ENCODE results near the gene SIKE1.
"Not testable (repeated sequence)": the region's sequence is repeated elsewhere in the genome, so short reads cannot be mapped to it uniquely, and the experiment has no call there.

Gene SIKE1

GRCh38 chr1:114756009-114756892 is 24.2 kb downstream of the SIKE1 start:
- TF ChIP-seq SP1 (IDR thresholded peaks at IDR 0.05) (no peak), PKNOX1 (IDR thresholded peaks at IDR 0.05) (no peak), HDGF (IDR thresholded peaks at IDR 0.05; ENCODE audit: borderline replicate concordance) (no peak), ELF4 (IDR thresholded peaks at IDR 0.05) (no peak), L3MBTL2 (conservative IDR thresholded peaks at IDR 0.05) (no peak), CTBP1 (IDR thresholded peaks at IDR 0.05; ENCODE audit: borderline replicate concordance) (no peak)
- DNase-seq (ENCODE audit: extremely low spot score): no peak
- ChIA-PET CTCF (no interaction called here), POLR2A (interaction anchor here (1.1 kb wide), 1 partner anchor 12 kb away, joined by 4 read pairs; no protein-coding TSS in a partner anchor)

GRCh38 chr1:114755006-114755931 is 25.2 kb downstream of the SIKE1 start:
- no peak for DNase-seq (ENCODE audit: extremely low spot score)
- ChIA-PET POLR2A (no interaction called here), CTCF (no interaction called here)
- TF ChIP-seq L3MBTL2 (conservative IDR thresholded peaks at IDR 0.05) (peak; percentile 32), BHLHE40 (IDR thresholded peaks at IDR 0.05; ENCODE audit: borderline replicate concordance) (no peak), CTBP1 (IDR thresholded peaks at IDR 0.05; ENCODE audit: borderline replicate concordance) (no peak), SUZ12 (IDR thresholded peaks at IDR 0.05) (no peak)

GRCh38 chr1:114753702-114754101 is 26.8 kb downstream of the SIKE1 start:
- POLR2A ChIA-PET; DNase-seq (ENCODE audit: extremely low spot score); CTCF ChIA-PET: not testable (repeated sequence)

- POLR2A ChIA-PET: interaction anchor here (0.8 kb wide), 1 partner anchor 37 kb away, joined by 4 read pairs; the partner anchor contains the start of gene NRAS
- CTCF ChIA-PET: interaction anchor here (0.6 kb wide), 1 partner anchor 69 kb away, joined by 3 read pairs; no protein-coding TSS in a partner anchor
- no peak for DNase-seq (ENCODE audit: extremely low spot score)
- TF ChIP-seq LEF1 (IDR thresholded peaks at IDR 0.05; ENCODE audit: borderline replicate concordance) (no peak), SUZ12 (IDR thresholded peaks at IDR 0.05) (no peak), FOXA1 (IDR thresholded peaks at IDR 0.05) (no peak), FOXM1 (IDR thresholded peaks at IDR 0.05; ENCODE audit: borderline replicate concordance) (no peak)
These were observed 27.3 kb downstream of the SIKE1 start for GRCh38 chr1:114753143-114753542.

GRCh38 chr1:114750780-114751179 is 29.7 kb downstream of the SIKE1 start:
- TF ChIP-seq ARNT (IDR thresholded peaks at IDR 0.05) (no peak), FOXK2 (IDR thresholded peaks at IDR 0.05) (no peak), NFRKB (IDR thresholded peaks at IDR 0.05) (no peak), HDGF (IDR thresholded peaks at IDR 0.05; ENCODE audit: borderline replicate concordance) (no peak), PKNOX1 (IDR thresholded peaks at IDR 0.05) (no peak), ELF4 (IDR thresholded peaks at IDR 0.05) (no peak), FOXA1 (IDR thresholded peaks at IDR 0.05) (no peak), CTBP1 (IDR thresholded peaks at IDR 0.05; ENCODE audit: borderline replicate concordance) (no peak), FOXM1 (IDR thresholded peaks at IDR 0.05; ENCODE audit: borderline replicate concordance) (no peak)
- ChIA-PET CTCF (no interaction called here), POLR2A (no interaction called here)
- no peak for DNase-seq (ENCODE audit: extremely low spot score)

GRCh38 chr1:114749835-114750234 is 30.6 kb downstream of the SIKE1 start:
- POLR2A ChIA-PET: no interaction called here

More at GRCh38 chr1:114749835-114750234, 30.6 kb downstream of the SIKE1 start:
- DNase-seq (ENCODE audit: extremely low spot score): no peak
- no peak for TF ChIP-seq FOXA1 (IDR thresholded peaks at IDR 0.05)
- no peak for TF ChIP-seq PKNOX1 (IDR thresholded peaks at IDR 0.05)
- no peak for TF ChIP-seq FOXK2 (IDR thresholded peaks at IDR 0.05)
- TF ChIP-seq ZNF384 (IDR thresholded peaks at IDR 0.05): no peak
- no peak for TF ChIP-seq NFRKB (IDR thresholded peaks at IDR 0.05)
- TF ChIP-seq ELF4 (IDR thresholded peaks at IDR 0.05): no peak
- TF ChIP-seq BHLHE40 (IDR thresholded peaks at IDR 0.05; ENCODE audit: borderline replicate concordance): no peak
- TF ChIP-seq ARNT (IDR thresholded peaks at IDR 0.05): no peak
- TF ChIP-seq FOXM1 (IDR thresholded peaks at IDR 0.05; ENCODE audit: borderline replicate concordance): no peak
- TF ChIP-seq CTBP1 (IDR thresholded peaks at IDR 0.05; ENCODE audit: borderline replicate concordance): no peak
- no peak for TF ChIP-seq LEF1 (IDR thresholded peaks at IDR 0.05; ENCODE audit: borderline replicate concordance)
- TF ChIP-seq L3MBTL2 (conservative IDR thresholded peaks at IDR 0.05): no peak
- CTCF ChIA-PET: no interaction called here
